AG09309 (cell line): ENCODE measurements around the gene PSMC3.

ENCODE experiments used
- DNase-seq: peaks from one replicate; pipeline ENCODE4 v3.0.0-alpha.2; 2010; ENCODE audit warnings: low read depth
- H3K4me3 ChIP-seq: 2 replicates; pipeline ENCODE4 v1.5.1; 2011; ENCODE audit warnings: mild to moderate bottlenecking, low read depth, low read length, moderate library complexity; ENCODE audit not compliant: control insufficient read depth
- CTCF ChIP-seq: IDR thresholded peaks from 2 replicates; pipeline ENCODE4 v1.5.1; 2011; ENCODE audit warnings: mild to moderate bottlenecking, low read depth, low read length, inconsistent platforms; ENCODE audit not compliant: insufficient read depth, control insufficient read depth; ENCODE audit errors: missing control alignments

Gene PSMC3

DNA sequence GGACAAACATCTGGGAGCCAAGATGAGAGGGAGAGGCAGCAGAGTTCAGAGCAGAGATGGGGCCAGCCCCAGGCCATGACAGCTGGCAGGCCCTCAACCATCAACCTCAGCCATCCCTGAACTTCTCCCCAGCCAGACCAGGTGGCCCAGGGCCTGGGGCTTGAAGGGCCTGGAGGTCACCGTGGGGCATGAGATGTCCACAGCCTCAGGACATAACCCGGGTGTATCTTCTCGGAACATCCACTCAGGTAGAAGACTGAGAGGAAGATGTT, 30.3 kb downstream of the PSMC3 start:
- no peak for TF ChIP-seq CTCF
- no peak for DNase-seq
- H3K4me3 ChIP-seq = no peak overlapping the region

- H3K4me3 ChIP-seq = no peak overlapping the region
- TF ChIP-seq CTCF = no peak
- no peak for DNase-seq
These were observed 30.8 kb downstream of the PSMC3 start for GRCh38 chr11:47395223-47396048.

- no peak for DNase-seq
- no peak overlapping the region for H3K4me3 ChIP-seq
- TF ChIP-seq CTCF = no peak
These were observed 31.7 kb downstream of the PSMC3 start for GRCh38 chr11:47394322-47395222.

DNA sequence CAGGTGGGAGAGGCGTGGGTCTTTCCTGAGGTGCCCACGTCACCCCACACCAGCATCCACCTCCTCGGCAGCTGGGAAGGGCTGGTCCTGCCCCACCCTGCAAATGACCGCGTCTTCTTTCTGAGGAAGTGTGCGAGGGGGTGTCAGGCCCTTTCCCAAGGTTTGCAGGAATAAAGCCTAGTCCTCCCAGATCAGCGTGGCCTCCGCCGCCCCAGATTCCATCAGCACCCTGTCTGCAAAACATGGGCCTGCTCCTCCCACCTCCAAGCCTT, 32.3 kb downstream of the PSMC3 start:
- DNase-seq = no peak
- no peak overlapping the region for H3K4me3 ChIP-seq

DNA sequence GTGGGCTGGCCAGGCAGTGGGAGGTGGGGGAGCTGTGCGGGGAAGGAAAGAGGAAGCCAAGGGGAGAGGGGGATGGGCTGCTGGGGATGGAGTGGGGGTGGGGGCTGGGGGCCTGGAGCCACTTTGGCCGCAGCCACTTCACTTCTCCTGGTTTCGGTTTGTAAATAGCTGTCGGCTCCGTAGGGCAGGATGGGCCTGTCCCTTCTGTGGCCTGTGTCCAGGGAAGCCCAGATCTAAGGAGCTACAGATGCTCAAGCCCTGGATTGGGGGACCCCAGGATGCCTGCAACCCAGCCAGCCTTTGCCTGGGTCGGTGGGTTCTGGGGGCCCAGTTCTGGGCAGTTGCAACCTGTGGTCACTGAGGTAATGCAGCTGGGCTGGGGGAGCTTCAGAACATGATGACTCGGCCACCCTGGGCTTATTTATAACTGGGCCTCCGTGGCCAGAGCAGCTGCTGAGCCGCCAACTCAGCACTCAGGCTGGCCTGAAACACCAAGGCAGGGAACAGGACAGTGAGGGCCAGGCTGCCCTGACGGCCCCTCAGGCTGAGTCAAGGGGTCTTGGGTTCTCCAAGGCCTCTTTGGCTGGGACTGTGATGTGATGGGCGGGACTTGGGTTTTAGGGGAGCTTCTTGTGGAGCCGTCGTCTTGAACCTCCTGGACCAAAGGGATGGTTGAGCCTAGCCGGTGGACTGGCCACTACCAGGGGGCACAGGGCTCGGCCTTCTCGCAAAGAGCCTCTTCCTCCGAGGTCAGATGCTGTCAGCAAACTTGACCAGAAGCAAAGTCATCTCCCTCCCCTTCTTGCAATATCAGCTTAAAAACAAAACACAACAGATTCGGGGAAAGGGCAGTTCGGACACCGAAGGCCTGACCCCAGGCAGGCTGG, 32.8 kb downstream of the PSMC3 start:
- no peak for DNase-seq
- no peak overlapping the region for H3K4me3 ChIP-seq
- no peak for TF ChIP-seq CTCF

More for the DNA sequence above, 32.3 kb downstream of the PSMC3 start:
- no peak for TF ChIP-seq CTCF

- H3K4me3 ChIP-seq = no peak overlapping the region
- no peak for DNase-seq
- no peak for TF ChIP-seq CTCF
These were observed 33.6 kb downstream of the PSMC3 start for GRCh38 chr11:47392546-47393162.
